Measurements from ENCODE around the gene OMP.

Gene OMP

DNA sequence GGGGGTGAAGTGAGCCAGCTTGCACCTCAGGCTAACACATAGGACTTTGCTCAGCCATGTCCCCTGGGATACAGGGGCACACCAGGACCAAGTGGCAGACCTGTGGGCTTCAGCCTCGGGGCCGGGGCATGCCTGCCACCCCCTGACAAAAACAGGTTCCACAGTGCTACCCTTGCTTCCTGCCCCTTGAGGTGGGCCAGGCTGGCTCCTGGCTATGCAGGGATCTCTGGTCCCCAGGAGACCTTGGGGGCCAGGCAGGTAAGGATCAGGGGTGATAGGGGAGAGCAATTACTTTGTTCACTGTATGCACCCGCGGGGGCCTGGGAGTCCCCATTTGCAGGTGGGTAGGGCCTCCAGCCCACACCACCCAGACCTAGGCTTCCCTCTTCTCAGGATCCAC, 23.1 kb downstream of the OMP start:
- DNase-seq: no peak

DNA sequence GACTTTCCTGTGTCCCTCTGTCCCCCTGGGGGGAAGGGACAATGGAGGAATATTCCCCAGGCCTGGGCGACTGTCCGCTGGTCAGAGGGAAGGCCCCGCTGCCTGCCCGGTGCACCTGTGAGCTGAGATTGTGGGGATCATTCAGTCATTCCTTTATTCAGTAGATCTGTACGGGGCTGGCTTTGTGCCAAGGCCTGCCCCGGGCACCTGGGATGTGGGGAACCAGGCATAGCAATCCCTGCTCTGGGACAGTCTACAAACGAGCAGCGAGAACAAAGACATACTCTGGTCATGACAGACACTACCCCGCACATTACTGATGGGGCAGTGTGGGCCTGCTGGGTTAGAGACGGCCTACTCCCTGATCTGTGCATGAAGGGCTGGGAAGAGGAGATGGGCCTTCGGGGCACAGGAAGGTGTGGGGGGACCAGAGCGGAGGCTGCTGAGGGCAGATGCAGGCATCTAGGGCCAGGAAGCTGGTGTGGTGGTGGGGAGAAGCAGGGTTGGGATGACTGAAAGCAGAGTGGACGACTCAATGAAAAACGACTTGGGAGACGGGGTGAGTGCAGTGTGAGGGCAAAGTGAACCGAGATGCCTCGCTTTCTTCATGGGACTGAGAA, 23.6 kb downstream of the OMP start:
- DNase-seq: no peak

DNA sequence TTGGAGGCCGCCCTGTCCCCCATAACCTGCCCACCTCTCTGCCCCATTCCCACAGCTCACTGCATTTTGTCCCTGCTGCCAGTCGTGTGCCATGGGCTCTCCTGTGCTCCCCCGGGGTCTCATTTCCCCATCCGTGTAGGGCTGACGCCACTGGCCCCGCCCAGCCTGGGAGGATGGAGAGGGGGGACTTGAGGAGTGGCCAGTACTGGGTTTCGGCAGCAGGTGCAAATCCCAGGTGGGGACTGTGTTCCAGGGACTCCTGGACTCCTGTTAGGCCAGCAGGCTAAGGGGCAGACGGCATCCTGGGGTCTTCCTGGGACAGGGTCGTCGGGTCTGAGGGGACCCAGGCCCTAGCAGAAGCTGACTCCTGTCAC, 24.2 kb downstream of the OMP start:
- DNase-seq: no peak

DNA sequence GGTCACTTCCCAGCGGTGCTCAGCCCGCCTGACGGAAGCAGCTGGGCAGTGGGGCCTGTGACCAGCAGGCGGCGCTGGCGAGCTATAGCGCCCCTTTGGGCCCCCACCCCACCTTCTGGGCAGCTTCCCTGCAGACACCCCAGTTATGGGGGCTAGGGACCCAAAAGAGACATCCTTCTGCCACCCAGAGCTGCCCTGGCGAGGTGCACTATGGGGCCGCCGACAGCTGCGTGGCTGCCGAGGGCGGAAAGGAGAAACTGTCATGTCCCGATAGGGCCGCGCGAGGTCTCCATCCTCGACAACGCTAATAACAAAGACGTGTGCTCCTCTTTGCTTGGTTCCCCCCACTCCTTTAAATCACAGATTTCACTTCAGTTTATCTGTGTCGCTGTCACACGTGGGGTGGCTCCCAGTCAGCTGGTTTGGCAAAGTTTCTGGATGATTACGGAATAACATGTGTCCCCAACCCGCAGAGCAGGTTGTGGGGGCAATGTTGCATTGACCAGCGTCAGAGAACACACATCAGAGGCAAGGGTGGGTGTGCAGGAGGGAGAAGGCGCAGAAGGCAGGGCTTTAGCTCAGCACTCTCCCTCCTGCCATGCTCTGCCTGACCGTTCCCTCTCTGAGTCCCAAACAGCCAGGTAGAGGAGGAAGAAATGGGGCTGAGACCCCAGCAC, 24.7 kb downstream of the OMP start:
- no peak for DNase-seq

DNA sequence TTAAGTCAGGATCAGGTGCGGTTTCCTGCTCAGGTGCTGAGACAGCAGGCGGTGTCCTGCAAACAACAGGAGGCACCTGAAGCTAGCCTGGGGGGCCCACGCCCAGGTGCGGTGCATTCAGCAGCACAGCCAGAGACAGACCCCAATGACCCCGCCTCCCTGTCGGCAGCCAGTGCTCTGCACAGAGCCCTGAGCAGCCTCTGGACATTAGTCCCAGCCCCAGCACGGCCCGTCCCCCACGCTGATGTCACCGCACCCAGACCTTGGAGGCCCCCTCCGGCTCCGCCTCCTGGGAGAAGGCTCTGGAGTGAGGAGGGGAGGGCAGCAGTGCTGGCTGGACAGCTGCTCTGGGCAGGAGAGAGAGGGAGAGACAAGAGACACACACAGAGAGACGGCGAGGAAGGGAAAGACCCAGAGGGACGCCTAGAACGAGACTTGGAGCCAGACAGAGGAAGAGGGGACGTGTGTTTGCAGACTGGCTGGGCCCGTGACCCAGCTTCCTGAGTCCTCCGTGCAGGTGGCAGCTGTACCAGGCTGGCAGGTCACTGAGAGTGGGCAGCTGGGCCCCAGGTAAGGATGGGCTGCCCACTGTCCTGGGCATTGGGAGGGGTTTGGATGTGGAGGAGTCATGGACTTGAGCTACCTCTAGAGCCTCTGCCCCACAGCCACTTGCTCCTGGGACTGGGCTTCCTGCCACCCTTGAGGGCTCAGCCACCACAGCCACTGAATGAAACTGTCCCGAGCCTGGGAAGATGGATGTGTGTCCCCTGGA, 25.5 kb downstream of the OMP start, which contains the start of gene MYO7A:
Gene MYO7A, plus strand, starts transcription at position 327 of the 772 bp plus-strand sequence. CDS start 2,389 bp downstream, outside the sequence.
- DNase-seq: no peak

DNA sequence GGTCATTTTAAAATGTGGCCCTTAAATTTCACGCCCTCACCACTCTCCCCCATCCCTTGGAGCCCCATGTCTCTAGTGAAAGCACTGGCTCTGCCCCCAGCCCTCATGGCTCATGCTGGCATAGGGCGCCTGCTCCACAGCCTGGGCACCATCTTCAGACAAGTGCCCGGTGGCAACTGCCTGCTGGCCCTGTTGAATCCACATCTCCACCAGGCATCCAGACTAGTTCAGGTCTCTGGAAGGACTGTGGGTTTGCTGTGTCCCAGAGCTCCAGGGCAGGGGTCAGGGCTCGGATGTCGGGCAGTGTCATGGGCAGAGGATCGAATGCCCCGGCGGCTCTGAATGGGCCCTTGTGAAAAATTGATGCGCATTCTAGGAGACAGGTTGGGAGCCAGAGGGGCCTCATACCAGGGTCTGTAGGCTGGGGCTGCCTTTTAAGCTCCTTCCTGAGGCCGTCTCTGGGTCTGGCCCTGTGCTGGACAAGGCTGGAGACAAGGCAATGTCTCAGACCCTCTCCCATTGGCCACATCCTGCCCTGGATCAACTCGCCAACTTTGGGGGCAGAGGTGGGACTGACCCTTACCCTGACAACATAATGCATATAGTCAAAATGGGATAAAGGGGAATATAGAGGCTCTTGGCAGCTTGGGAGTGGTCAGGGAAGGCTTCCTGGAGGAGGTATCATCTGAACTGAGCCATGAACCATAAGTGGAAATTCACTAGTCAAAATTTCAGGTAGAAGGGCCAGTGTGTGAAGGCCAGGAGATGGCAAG, 26.6 kb downstream of the OMP start:
- DNase-seq: no peak

DNA sequence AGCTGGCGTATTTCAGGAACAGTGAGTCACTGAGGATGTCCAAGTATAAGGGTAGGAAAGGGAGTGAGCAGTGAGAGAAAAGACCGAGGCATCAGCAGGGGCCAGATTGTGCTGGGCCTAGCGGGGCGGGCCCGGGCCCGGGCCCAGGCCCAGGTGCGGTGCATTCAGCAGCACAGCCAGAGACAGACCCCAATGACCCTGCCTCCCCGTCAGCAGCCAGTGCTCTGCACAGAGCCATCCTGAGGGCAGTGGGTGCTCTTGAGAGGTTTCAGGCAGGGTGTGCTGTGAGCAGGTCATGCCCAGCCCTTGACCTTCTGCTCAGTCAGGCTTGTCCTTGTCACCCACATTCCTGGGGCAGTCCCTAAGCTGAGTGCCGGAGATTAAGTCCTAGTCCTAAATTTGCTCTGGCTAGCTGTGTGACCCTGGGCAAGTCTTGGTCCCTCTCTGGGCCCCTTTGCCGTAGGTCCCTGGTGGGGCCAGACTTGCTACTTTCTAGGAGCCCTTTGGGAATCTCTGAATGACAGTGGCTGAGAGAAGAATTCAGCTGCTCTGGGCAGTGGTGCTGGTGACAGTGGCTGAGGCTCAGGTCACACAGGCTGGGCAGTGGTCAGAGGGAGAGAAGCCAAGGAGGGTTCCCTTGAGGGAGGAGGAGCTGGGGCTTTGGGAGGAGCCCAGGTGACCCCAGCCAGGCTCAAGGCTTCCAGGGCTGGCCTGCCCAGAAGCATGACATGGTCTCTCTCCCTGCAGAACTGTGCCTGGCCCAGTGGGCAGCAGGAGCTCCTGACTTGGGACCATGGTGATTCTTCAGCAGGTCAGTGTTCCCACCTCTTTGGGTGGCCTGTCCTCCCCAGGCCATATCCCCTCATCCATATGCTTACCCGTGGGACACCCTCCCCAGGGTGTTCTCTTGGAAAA, 27.5 kb downstream of the OMP start:
- DNase-seq: no peak

DNA sequence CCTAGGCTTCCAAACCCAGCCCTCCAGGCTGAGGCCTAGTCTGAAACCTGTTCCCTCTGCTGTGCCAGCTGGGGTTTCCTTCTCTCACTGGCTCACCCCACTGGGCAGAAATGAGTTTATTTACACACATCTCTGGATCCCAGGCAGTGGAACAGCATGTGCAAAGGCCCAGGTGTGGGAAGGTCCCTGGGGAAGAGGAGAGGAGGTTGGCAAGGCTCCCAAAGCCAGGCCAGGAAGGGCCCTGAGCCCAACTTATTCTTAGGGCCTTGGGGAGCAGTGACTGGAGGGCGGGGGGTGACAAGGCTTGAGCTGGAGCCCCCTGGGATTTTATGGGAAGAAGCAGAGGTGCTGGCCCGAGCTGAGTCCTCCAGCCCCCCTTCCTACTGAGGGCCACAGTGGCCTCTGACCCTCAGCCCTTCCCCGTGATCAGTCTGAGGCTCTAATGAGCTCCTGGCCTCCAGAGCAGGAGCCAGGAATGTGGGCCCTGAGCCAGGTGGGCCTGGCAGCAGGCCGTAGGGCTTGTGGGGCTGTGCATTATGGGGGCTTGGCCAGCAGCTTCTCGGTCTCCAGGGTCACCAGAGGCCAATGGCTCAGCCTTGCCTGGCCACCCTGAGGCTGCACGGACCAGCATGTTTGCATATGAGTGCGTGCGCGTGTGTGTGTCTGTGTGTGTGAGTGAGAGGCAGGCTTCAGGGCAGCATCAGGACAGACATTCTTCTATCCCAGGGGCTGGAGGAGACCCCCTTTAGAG, 28.3 kb downstream of the OMP start:
- no peak for DNase-seq

DNA sequence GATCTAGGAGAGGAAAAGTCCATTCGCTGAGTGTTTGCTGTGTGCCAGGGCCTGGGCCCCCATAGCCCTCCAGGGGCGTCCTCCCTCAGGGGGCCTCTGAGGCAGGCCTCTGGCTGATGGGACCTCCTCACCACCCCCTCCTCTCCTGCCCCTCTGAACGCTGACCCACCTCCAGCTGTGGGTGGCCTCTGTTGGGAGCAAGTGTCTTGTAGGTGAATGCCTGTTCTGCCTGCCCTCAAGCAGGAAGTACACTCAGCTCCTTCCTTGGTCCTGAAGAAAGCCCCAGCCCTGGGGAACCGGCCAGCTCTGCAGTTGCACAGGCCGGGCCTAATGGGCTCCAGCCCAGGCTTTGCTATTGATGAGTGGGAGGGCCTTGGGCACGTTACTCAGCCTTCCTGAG, 28.9 kb downstream of the OMP start:
- no peak for DNase-seq

DNA sequence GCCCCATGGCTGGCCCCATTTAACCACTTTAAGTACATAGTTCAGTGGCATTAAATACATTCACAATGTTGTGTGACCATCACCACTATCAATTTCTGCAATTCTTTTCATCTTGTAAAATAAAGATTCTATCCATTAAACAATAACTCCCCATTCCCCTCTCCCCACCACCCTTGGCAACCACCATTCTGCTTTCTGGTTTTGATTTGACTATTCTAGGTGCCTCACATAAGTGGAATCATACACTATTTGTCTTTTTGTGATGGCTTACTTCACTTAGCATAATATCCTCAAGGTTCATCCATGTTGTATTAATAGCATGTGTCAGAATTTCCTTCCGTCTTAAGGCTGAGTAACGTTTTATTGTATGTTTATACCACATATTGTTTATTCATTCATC, 32.4 kb downstream of the OMP start:
- DNase-seq: no peak

DNA sequence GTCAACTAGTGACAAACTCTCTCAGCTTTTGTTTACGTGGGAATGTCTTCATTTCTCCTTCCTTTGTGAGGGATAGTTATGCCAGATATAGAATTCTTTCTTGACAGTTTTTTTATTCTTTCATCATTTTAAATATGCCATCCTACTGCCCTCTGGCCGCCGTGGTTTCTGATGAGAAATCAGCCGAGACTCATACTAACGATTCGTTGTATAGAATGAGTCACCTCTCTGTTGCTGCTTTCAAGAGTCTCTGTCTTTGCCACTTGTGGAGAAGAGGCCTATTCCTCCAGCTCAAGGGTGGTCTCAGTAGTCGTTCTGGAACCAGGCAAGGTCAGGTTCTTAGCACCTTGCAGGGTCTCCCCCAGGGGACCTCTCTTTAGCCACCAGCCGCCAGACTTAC, 33.4 kb downstream of the OMP start:
- DNase-seq: no peak

DNA sequence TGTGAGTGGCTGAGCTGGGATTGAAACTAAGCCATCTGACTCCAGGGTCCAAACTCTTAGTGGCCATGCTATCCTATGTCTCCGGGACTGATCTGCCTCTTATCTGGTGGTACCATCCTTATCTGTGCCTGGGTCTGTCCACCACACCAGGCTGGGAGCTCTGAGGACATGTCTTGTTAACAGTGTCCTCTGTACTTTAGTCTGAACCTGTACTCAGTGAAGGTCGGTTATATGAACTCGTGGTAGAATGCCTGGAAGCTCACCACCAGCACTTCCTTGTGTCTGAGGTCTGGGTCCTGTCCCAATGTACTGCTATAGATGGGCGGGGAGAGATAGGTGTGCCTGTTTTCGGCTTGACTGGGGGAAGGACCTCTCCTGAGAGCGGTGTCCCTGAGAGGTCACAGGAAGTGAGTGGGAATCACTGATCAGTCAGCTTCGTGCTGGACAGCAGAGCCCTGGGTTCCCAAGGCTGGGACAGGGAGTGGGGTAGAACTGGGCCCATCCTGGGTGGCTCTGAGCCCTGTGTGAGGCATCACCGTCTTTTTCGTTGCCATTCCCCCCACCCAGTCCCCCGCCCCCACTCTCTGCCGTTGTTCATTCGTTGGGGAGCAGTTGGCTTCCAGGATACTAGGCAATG, 34.3 kb downstream of the OMP start:
- DNase-seq: no peak

DNA sequence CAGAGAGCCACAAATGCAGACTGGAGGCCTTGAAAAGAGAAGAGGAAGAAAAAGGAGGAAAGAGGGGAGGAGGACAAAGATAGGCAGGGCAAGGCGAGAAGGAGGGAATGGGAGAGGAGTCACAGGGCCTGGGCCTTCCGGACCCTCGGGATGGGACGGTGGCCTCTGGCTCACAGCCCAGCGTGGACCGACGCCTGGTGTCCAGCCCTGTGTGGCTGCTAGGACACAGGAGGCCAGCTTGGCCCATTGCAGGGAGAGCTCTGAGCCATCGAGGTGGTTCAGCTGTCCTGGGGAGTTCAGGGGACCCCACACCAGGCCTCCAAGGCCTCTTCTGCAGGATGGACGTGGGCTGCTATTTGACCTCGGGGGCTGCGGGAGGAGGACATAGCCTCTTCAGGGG, 34.8 kb downstream of the OMP start:
- DNase-seq: no peak

DNA sequence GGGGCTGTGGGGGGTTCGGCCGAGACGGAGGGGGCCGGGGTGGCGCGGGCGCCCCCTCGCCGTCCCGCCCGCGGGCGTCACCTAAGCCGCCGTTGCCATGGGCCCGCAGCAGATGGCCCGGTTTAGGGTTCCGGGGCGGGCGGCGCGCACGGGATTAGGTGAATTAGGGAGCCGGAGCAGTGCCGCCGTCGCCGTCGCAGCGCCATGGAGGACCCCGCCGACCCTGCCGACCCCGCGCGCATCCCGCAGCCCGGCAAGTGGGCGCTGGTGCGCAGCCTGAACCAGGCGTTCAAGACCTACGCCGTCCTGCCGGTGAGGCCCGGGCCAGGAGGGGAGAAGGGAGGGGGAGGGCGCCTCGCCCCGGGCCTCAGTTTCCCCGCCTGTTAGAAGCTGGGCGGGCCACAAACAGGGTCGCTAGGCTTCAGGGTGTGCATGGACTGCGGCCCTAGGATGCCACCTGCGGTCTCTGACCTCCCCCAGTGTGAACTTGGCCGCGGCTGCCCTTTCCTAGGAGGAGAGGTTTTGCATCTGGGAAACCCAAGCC, 35.5 kb downstream of the OMP start:
- no peak for DNase-seq

DNA sequence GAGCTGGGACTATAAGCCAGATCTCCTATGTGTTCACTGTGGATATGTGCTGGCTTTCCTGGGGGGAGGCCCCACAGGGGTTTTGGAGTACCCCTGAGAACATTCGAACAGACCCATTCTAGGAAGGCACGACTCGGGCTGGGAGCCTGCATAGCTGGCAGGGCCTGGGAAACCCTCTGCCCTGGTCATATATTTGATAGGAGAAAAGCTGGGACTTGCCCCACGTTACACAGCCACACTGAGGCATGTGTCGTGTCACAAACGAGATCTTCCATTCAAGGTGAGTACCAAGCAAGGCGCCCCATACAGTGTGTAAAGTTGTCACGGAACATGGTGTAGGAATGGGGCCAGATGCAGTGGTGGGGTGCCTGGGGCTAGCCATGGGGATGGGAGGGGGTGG, 36.6 kb downstream of the OMP start:
- DNase-seq: no peak

DNA sequence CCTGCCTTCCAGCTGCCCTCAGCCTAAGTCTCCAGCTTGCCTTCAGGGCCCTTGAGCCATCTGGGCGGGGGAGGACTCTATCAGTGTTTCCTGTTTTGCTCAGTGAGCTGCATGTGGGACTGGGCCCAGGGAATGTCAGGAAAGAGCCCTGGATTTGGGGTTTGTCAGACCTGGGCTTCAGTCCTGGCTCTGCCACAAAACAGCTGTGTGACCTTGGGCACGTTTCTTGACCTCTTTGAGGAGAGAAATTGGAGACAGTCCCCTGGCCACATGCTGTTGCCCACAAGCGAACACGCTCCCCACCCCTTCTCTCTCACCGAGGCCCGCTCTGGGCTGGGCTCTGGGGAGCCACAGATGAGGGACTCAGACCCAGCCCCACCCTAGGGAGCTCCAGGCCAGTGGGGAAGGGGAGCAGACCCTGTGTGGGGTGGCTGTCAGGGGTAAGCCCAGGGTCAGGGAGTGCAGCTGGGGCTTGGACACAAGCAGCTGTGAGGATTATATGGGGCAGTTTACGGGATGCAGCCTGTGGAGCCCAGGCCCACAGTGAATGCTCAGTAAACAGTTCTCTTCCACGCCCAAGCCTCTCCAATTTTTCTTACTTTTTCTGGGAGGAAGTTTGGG, 37.7 kb downstream of the OMP start:
- no peak for DNase-seq

DNA sequence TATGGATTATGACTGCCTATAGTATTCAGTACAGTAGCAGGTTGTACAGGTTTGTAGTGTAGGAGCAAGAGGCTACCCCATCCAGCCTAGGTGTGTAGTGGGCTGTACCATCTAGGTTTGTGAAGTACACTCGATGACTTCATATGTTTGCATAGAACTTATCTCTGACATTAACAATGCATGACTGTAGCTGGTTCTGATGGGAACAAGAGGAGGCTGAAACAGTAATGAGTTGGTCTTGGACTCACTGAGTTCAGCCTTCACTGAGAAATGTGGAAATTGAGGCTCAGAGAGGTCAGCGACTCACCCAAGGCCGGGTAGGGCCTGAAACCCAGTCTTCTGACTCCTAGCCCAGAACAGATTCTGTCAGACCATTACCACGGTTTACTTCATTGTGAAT, 38.4 kb downstream of the OMP start:
- DNase-seq: peak; percentile 25

DNA sequence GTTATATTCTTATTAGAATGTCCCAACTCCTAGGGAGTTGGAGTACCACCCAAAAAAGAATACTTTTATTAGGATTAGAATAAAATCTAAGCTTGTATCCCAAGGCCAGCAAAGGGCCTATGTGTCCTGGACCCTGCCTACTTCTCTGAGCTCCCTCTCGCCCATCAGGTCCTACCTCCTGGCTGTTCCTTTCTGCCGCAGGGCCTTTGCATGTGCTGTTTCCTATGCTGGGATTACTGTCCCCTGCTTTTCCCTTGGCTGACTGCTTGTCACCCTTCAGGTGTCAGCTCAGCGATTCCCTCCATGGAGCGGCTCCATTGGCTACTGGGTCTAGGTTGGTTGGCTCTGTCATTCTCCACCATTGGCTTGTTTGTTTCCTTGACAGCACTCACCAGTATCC, 38.8 kb downstream of the OMP start:
- no peak for DNase-seq

DNA sequence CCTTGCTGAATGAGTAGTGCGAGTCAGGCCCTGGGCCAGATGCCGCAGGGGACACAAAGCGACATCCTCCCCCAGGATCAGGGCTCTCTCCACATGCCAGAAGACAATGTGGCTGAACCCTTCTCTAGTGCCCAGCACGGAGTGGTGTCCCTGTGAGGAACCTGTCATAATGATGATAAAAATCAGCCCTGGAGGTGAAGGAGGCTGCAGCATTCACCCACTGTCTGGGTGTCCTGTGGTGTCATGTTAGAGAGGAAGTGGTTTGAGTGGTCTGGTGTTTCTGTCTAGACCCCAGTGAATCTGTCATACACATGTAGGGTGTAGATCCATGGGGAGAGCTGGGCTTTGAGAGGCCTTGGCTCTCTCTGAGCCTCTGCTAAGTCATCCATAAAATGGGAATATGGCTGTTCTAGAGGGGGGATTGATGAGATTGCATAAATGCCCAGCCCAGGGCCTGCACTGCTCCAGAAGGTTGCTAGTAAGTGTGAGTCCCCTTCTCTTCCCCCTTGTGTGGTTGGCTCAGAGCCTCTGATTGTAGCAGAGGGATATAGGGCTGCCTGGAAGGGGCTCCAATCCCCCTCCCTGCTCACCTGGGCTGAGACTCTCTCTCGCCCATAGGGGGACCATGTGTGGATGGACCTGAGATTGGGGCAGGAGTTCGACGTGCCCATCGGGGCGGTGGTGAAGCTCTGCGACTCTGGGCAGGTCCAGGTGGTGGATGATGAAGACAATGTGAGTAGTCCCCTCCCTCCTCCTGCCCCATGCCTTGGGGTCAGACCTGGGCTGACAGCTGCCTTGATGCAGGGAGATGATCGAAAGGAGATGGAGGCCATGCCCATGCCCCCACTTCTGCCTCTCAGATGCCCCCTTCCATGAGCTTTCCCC, 39.7 kb downstream of the OMP start:
- DNase-seq: no peak

All from NCI-H187 treated with DMSO at 0.1 percent for 48 hours (cell line).